ENCODE data around the gene NOX4.
"Not testable (repeated sequence)": the region's sequence is repeated elsewhere in the genome, so short reads cannot be mapped to it uniquely, and the experiment has no call there.

The NOX4 gene

DNA sequence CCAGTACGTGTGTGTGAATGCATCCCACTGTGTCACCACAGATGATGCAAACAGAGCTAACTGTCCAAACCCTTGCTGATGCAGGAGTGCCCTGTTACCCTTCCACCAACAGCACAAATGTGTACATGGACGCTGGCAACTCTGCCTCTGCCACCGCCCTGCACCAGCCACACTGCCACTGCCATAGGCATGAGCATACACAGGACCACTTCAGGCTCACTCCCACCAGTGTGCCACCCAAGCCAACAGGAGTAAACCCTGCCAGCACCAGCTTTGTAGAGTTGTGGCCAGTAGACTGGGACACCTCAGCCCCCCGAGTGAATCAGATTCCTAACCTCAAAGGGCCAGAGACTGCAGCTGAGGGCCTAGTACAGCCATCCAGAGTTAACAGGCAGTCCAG, 34.0 kb downstream of the NOX4 start:
- DNase-seq, result no peak

- DNase-seq, result no peak
Measured at GRCh38 chr11:89456681-89457080, 34.5 kb downstream of the NOX4 start.

DNA sequence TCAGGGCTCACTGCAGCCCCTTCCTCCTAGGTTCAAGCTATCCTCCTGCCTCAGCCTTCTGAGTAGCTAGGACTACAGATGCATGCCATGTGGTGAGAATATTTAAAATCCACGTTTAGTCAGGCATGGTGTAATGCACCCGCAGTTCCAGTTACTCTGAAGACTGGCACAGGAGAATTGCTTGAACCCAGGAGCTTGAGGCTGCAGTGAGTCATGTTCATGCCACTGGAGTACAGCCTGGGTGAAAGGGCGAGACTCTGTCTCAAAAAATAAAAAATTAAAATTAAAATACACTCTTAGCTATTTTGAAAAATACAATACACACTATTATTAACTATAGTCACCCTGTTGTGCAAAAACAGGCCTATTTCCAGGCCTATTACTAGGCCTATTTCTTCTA, 38.4 kb downstream of the NOX4 start:
- no peak for DNase-seq

DNA sequence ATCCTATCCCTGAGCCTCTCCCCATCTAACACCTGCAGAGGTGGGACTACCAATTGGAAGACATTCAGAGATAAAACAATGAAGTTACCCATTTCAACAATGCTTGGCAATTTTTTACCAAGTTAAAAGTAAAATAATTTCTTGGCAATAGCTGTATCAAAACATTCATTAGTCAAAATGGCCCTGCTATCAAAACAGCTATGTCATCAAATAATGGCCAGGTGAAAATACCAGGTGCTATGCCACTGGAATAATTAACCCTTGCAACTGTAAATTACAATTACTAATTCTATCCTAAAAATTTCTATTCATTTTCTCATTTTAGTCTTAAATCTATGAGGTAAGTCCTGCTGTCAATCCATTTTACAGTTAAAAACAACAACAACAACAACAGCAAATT, 43.3 kb downstream of the NOX4 start:
- no peak for DNase-seq

- DNase-seq, result no peak
Measured at GRCh38 chr11:89443361-89444322, 47.5 kb downstream of the NOX4 start.

DNA sequence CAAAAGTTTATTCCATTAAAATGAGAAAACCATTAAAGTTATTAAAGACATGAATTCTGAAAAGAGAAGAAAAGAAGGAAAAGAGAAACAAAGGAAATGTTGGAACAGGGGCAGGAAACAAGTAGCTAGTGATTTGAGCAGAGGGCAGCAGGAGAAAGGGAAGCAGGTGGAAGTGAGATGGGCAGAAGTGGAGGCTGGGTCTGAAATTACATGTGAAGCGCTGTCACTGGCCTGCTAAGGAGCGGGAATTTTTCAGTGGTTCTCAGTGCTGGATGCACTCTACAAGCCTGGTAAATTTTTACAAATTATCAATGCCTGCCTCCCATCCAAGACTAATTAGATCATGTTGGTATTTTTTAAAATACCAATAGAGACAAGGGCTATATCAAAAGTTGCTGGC, 48.4 kb downstream of the NOX4 start:
- DNase-seq, result no peak

DNA sequence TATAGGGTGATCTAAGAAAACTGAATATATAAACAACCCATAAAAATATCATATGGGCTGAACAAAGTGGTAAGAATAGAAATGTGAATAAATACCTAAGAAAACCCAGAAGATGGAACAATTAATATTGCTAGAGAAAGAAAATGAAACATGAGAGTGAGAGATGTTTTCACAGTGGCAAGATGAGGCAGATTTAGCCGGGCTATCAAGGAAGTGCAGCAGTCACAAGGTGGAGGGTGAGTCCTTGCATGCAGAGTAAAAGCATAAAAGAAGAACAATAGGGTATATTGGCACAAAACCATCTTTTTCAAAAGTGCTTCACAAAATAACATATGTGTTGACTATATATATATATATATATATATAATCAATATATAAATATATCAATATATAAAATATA, 49.6 kb downstream of the NOX4 start:
- no peak for DNase-seq

- DNase-seq, result no peak
Measured at GRCh38 chr11:89437317-89437716, 53.9 kb downstream of the NOX4 start.

DNA sequence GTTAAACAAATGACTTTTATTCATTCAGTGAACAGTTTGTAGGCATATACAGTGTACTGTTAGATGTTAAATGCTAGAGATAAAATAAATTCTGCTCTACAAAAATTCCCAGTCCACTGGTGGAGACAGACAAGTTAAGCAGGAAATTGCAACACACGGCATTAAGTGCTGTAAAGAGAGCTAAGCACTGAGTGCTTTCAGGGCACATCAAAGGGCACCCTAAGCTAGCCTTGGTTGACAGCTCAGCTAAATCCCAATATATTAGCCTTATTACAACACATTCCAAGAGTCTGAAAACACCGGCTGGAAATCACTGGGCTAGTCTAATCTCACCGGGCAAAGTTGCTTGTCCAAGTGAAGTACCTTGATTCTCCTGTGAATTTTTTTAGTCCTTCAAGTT, 55.1 kb downstream of the NOX4 start:
- DNase-seq, result no peak

GRCh38 chr11:89433278-89433677, 57.9 kb downstream of the NOX4 start:
- no peak for DNase-seq

DNA sequence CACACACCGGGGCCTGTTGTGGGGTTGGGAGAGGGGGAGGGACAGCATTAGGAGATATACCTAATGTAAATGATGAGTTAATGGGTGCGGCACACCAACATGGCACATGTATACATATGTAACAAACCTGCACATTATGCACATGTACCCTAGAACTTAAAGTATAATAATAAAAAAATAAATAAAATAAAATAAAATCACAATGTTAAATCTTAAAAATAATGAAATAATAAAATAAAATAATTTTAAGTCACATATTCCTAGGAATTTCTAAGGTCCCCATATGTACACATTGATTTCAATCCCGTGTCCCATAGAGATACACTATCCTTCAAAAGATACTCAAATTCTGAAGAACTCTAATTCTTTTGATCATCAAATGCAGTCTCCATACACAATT, 59.0 kb downstream of the NOX4 start:
- DNase-seq, result not testable (repeated sequence)

DNA sequence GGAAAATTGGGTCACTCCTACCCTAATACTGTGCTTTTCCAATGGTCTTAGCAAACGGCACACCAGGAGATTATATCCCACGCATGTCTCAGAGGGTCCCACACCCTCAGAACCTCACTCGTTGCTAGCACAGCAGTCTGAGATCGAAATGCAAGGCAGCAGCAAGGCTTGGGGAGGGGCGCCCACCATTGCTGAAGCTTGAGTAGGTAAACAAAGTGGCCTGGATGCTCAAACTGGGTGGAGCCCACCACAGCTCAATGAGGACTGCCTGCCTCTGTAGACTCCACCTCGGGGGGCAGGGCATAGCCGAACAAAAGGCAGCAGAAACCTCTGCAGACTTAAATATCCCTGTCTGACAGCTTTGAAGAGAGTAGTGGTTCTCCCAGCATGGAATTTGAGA, 64.7 kb downstream of the NOX4 start:
- DNase-seq, result not testable (repeated sequence)

DNA sequence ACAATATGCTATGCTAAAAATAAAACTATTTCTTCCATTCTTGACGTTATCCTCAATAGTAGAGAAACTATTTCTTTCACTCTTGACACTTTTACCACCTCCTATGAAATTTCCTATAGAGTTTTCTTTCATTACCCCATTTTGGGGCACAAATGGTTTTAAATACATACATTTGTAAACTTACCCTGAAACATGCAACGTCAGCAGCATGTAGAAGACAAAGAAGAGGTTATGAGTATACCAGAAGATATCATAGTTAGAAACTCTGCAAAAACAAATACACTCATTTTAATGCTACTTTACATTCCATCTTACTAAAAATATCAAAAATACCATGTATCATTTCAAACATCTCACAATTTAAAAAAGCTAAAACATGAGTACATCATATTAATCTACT, 69.5 kb downstream of the NOX4 start:
- DNase-seq, result no peak

- no peak for DNase-seq
Measured at GRCh38 chr11:89420981-89421380, 70.2 kb downstream of the NOX4 start.

DNA sequence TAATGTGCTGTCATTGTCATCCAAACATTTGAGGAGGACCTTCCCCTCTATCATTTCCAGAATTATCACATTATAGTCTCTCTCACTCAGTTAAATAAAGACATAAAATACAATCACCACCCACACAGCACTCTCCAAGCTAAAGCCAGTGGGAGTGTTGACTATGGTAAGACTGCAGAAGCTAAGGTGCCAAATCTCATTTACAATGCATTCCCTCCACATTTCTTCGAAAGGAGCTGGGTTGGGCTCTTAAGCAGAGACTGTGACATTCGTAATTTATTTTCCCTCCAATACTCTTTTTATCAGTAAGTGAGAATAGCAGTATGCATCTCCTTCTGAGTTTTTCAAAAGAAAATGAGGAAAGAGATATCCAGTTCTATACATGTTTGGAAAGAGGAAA, 74.2 kb downstream of the NOX4 start:
- DNase-seq, result no peak

DNA sequence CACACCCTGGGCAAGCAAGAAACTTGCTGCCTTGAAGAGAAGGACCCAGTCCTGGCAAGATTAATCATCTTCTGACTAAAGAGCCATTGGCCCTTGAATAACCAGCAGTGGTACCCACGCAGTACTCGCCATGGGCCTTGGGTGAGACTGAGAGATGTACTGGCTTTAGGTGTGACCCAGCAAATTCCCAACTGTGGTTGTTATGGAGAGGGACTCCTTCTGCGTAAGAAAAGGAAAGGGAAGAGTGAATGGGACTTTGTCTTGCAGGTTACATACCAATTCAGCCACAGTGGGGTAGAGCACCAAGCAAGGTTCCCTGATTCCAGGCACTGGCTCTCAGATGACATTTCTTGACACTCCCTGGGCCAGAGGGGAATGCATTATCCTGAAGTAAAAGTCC, 80.1 kb downstream of the NOX4 start:
- DNase-seq, result not testable (repeated sequence)

GRCh38 chr11:89410666-89411065, 80.5 kb downstream of the NOX4 start:
- DNase-seq, result not testable (repeated sequence)

DNA sequence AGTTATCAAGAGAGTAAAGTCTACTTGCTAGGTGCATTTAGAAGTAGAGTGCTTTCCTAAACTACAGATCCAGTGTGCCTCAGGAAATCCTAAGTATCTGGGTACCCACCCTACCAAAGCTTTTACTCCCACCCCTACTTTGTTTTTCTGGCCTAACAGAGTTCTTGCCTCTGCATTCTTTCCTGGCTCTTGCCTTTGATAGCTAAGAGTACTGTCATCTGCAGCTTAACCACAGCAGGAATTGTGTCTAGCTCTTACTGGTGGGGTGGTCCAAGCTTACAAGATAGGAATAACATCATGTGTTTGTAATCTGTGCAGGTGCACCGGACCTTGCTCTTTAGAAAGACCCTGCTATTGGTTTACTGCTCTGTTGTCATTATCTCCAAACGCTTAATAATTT, 82.7 kb downstream of the NOX4 start:
- not testable (repeated sequence) for DNase-seq

- no peak for DNase-seq
Measured at GRCh38 chr11:89405629-89406028, 85.5 kb downstream of the NOX4 start.

- DNase-seq, result not testable (repeated sequence)
Measured at GRCh38 chr11:89391654-89392053, 99.5 kb downstream of the NOX4 start.

- DNase-seq, result not testable (repeated sequence)
Measured at GRCh38 chr11:89387501-89387900, 103.7 kb downstream of the NOX4 start.

- not testable (repeated sequence) for DNase-seq
Measured at GRCh38 chr11:89382986-89383385, 108.2 kb downstream of the NOX4 start.

DNA sequence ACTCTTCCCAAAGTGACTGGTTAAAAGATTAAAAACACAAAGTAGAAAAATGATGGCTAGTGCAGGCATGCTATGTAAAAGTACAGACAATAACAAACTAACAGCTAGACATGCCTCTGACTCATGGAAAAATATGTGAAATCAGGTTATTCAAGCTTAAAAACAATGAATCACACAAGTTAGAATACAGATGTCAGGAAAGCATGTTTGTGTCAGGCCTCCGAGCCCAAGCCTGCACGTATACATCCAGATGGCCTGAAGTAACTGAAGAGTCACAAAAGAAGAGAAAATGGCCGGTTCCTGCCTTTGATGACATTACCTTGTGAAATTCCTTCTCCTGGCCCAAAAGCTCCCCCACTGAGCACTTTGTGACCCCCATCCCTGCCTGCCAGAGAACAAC, 110.1 kb downstream of the NOX4 start:
- DNase-seq, result no peak

GRCh38 chr11:89379976-89380771, 111.0 kb downstream of the NOX4 start:
- not testable (repeated sequence) for DNase-seq

Measured in CD4-positive, alpha-beta T cell treated with Interleukin-4 for 1 hour (primary cell).